Mucosa of stomach (tissue), 1 donor: Measurements from ENCODE around the gene KIFC3.
A peak's percentile ranks its signal among the peaks of the same experiment; 100 is the strongest.
"Not testable (repeated sequence)": the region's sequence is repeated elsewhere in the genome, so short reads cannot be mapped to it uniquely, and the experiment has no call there.

Experiments used
- H3K27me3 ChIP-seq: one replicate; pipeline ENCODE4 v1.7.0; 2013; ENCODE audit warnings: mild to moderate bottlenecking, low read length; ENCODE audit not compliant: control insufficient read depth, insufficient read depth
- H3K36me3 ChIP-seq: one replicate; pipeline ENCODE4 v1.7.0; 2013; ENCODE audit warnings: low read length; ENCODE audit not compliant: control insufficient read depth, insufficient read depth
- H3K4me1 ChIP-seq: one replicate; pipeline ENCODE4 v1.7.0; 2013; ENCODE audit warnings: mild to moderate bottlenecking, low read length; ENCODE audit not compliant: control insufficient read depth, insufficient read depth
- H3K4me3 ChIP-seq: one replicate; pipeline ENCODE4 v1.7.0; 2013; ENCODE audit warnings: low read length
- H3K9ac ChIP-seq: one replicate; pipeline ENCODE4 v1.7.0; 2013; ENCODE audit warnings: mild to moderate bottlenecking, low read length, moderate library complexity
- H3K9me3 ChIP-seq: one replicate; pipeline ENCODE4 v1.7.0; 2013; ENCODE audit warnings: mild to moderate bottlenecking, low read length, moderate library complexity; ENCODE audit not compliant: control insufficient read depth
- donor health status: Pancreatic carcinoma.

Gene KIFC3

DNA sequence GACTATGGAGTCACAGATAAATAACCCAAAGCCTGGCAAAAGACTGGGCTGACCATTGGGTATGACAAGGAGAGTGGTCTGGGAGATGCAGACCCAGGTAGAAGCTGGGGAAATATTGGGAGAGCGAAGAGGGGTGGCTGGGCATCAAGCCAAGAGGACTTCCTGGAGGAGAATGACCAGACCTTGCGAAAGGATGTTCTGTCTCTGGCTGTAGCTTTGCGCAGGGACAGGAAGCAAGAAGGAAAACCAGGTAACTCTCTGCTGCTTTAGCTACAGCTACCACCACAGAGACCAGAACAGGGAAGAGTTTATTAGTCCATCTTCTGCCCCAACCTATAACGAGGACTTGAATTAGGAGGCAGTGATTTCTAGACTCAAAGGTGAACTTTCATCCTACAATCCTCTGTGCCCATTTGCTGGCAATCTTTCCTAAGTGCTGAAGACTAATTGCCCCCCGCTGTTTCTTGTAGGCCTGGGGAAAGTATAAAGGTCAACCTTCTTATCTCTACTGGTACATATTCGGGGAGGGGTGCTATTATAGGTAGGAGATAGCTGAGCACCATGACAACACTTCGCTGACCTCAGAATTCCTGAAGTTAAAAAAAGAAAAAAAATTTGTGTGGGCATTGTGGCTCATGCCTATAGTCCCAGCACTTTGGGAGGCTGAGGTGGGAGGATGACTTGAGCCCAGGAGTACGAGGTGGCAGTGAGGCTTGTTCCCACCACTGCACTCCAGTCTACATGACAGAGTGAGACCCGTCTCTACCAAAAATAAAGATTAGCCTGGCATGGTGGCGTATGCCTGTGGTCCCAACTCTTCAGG, 19.1 kb upstream of the KIFC3 start:
- peaks cover 13% of the 10 kb centered on the region for H3K4me1 ChIP-seq
- H3K4me3 ChIP-seq: no peak overlapping the region
- H3K27me3 ChIP-seq: no peaks in the 10 kb centered on the region
- H3K36me3 ChIP-seq: no peaks in the 10 kb centered on the region
- no peaks in the 10 kb centered on the region for H3K9me3 ChIP-seq
- H3K9ac ChIP-seq: no peak overlapping the region

DNA sequence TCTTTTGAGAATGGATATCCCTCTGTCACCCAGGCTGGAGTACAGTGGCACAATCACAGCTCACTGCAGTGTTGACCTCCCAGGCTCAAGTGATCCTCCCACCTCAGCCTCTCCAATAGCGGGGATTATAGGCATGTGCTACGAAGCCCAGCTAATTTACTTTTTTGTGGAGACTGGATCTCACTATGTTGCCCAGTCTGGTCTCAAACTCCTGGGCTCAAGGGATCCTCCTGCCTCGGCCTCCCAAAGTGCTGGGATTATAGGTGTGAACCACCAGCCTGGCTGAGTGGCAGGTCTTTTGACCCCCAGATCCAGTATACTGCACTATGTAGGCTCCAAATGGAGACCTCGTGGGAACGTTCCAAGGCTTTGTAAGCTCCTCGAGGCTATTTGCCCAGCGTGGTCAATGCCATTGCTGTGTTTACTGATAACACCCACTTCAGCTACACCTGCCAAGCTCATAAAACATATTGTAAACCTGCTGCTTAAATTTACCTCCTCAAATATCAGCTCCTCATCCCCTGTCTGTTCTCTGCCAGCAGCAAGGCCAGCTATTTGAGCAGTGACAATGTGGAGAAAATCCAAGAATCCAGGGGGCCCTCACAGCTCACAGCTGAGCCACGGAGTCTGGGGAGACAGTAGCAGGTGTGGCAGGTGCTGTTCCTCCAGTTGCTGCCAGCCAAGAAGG, 16.2 kb upstream of the KIFC3 start:
- H3K4me3 ChIP-seq: no peak overlapping the region
- no peaks in the 10 kb centered on the region for H3K9me3 ChIP-seq
- peaks cover 22% of the 10 kb centered on the region for H3K4me1 ChIP-seq
- no peaks in the 10 kb centered on the region for H3K36me3 ChIP-seq
- H3K27me3 ChIP-seq: no peaks in the 10 kb centered on the region
- H3K9ac ChIP-seq: no peak overlapping the region

DNA sequence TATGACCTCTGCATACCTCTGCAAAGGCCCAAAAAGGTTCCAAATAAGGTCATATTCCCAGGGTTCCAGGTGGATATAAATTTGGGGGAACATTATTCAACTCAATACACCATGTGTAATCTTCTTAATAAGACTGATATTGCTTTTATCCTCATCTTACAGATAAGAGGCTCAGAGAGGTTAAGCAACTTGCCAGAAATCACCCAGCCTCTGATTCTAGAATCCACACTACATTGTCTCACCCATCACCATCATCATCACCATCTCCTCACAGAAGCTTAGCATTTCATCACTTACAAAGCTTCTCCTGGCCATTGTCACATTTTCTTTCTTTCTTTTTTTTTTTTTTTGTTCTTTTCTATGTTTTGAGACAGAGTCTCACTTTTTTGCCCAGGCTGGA, 15.4 kb upstream of the KIFC3 start:
- H3K27me3 ChIP-seq: no peaks in the 10 kb centered on the region
- no peak overlapping the region for H3K4me3 ChIP-seq
- no peak overlapping the region for H3K9ac ChIP-seq
- no peaks in the 10 kb centered on the region for H3K36me3 ChIP-seq
- peaks cover 22% of the 10 kb centered on the region for H3K4me1 ChIP-seq
- H3K9me3 ChIP-seq: no peaks in the 10 kb centered on the region

DNA sequence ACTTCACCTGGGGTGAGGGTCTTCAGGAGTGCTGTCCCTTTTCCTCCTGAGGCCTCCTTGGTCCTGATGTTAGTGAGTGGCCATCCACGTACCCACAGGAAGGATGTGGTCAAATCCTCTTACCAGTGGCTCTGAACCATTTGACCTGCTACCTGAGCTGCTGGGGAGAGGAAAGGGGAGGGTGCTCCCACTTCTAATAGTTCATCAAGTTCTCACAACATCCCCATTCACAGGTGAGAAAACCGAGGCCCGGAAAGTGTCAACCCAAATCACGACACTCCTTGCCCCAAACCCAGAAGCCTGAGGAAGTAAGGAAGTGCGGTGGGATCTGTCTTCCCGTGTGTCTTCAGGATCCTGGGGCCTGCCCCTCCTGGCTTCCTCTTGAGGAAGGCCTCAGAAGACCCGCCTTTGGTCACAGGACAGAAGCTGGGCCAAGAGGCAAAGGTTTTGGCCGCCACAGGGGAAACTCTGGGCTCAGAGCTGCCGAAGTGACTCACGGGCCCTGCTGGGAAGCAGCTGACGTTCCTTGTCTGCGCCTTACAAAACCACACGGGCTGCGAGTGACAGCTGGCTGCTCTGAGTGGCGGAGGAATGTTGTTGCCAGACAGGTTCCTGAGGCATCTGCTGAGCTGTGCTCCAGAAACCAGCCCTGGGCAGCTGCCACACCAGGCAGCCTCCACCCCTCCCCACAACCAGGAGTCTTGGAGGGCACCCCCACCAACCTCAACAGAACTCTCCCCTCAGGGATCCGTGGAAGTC, 13.9 kb upstream of the KIFC3 start:
- H3K36me3 ChIP-seq: no peaks in the 10 kb centered on the region
- peaks cover 17% of the 10 kb centered on the region for H3K4me1 ChIP-seq
- no peaks in the 10 kb centered on the region for H3K27me3 ChIP-seq
- no peak overlapping the region for H3K4me3 ChIP-seq
- H3K9me3 ChIP-seq: no peaks in the 10 kb centered on the region
- peak overlapping the region; percentile 43 for H3K9ac ChIP-seq

DNA sequence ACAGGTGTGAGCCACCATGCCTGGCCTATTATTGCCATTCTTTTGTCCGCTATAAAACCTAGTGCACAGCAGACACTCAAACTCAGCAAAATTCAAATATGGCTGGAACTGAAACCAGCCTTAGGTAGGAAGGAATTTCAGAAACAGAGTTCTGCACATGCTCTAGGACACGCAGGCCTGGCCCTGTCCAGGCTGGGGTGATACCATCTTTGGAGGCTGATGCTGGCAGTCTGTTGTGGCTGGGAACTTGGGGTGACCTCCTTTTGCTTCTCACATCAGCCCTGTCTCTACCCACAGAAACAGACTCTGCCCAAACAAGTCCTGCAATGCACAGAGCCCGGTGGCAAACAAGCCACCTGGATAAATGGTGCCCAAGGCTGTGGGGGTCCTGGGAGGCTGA, 12.6 kb upstream of the KIFC3 start:
- Histone ChIP-seq H3K4me1 (peaks cover 29% of the 10 kb centered on the region), H3K9ac (no peak overlapping the region), H3K27me3 (no peaks in the 10 kb centered on the region), H3K9me3 (no peaks in the 10 kb centered on the region), H3K4me3 (no peak overlapping the region), H3K36me3 (no peaks in the 10 kb centered on the region)

DNA sequence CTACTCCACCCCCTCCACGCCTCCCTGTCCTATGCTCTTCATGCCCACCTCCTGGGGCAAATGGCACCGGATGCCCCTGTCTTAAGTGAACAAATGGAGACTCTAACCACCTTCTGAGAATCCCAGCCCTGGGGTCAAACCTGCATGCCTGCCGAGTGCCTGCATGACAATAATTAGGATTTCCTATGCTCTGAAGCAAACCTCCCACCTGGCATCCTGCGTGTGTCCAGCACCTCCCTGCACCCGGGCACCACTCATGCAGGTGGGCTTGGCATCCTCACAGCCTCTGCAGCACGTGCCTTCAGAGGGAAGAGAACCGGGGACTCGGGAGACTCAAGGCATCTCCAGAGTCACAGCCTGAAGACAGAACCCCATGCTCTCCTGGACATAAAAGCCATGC, 11.2 kb upstream of the KIFC3 start:
- Histone ChIP-seq H3K9ac (no peak overlapping the region), H3K4me3 (no peak overlapping the region), H3K4me1 (peaks cover 37% of the 10 kb centered on the region), H3K27me3 (no peaks in the 10 kb centered on the region), H3K9me3 (no peaks in the 10 kb centered on the region), H3K36me3 (no peaks in the 10 kb centered on the region)

DNA sequence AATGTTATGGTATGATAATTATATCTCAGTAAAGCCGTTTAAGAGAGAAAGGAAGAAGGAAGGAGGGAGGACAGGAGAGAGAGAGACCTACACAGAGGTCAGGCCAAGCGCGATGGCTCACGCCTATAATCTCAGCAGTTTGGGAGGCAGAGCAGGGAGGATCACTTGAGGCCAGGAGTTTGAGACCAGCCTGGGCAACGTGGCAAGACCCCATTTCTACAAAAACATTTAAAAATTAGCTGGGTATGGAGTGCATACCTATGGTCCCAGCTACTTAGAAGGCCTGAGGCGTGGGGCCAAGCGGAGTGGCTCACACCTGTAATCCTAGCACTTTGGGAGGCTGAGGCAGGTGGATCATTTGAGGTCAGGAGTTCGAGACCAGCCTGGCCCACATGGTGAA, 9.0 kb upstream of the KIFC3 start:
- Histone ChIP-seq H3K4me1 (peaks cover 43% of the 10 kb centered on the region), H3K9ac (peak overlapping the region; percentile 58)
- H3K4me3 ChIP-seq, H3K27me3 ChIP-seq, H3K9me3 ChIP-seq, H3K36me3 ChIP-seq: not testable (repeated sequence)

DNA sequence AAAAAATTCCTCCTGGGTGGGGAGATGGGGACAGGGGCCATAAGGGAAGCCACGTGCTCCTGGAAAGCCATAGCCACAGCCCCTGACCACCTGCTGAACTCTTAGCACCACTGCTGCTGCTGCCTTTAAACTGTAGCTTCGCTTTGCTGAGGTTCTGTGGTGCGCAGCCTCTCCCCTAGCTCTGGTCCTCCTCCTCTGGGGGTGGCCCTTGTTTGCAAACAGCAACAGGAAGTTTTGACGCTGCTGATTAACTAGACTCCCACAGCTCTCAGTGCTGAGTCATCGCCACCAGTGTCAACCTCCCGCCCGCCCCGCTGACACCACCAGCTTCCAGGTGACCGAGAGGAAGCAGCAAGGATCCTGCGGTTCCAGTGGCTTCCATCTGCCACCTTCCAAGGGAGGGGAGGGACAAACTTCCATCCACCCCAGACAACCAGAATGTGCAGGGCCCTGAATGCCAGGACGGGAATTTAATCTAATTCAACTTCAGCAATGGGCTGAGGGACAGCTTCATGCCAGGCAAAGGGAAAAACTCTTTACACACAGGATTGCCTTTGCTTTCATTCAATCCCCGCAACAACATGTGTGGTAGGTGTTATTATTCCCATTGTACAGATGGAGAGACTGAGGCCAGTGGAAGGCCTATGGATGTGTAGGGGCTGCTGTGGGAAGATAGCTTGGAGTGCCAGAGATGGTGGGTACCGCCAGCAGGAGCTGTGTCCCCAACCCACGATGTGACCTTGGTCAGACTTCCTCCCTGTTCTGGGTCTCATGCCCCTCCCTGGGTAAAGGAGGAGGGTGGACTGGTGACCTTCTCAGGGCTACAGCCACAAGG, 8.1 kb upstream of the KIFC3 start:
- Histone ChIP-seq H3K9ac (peak overlapping the region; percentile 58), H3K36me3 (no peaks in the 10 kb centered on the region), H3K4me3 (peak overlapping the region; percentile 3), H3K4me1 (peaks cover 35% of the 10 kb centered on the region), H3K9me3 (no peaks in the 10 kb centered on the region), H3K27me3 (no peaks in the 10 kb centered on the region)

DNA sequence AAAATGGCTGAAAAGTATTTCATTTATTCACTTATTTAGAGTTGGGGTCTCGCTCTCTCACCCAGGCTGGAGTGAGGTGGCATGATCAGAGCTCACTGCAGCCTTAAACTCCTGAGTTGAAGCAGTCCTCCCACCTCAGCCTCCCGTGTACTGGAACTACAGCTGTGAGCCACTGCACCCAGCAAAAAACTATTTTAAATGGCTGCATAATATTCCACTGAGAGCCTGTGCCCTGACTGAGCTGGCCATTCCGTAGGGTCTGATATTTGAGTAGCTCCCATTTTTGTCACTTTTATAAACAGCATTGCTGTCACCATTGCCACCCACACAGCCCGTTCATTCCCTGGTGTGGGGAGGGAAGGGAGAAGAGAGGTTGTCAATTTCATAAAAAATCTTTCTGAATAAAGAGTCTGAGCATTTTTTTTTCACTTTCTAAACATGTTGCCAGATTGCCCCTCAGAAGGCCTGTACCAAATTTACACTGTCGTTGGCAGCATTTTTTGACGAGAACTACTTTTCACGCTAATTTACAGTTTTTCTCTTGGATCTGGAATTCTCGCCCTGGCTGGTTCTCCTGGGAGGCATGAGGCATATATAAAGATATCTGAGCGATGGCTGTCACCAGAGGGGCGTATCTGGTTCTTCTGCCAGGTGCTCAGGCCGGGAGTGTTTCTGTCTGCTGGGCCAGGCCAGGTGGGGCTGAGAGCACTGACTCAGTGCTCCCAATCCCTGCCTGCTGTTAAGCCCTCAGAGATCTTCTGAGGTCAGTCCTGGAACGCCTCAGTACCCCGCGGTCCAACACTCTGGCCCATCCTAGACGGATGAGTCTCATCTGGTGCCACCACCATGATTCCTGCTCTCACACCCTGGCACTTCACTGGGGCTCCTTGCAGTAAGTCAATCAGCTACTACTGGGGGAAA, 7.2 kb upstream of the KIFC3 start:
- Histone ChIP-seq H3K4me3 (peak overlapping the region; percentile 3), H3K9me3 (no peaks in the 10 kb centered on the region), H3K36me3 (no peaks in the 10 kb centered on the region), H3K9ac (peak overlapping the region; percentile 58), H3K4me1 (peaks cover 35% of the 10 kb centered on the region), H3K27me3 (no peaks in the 10 kb centered on the region)

DNA sequence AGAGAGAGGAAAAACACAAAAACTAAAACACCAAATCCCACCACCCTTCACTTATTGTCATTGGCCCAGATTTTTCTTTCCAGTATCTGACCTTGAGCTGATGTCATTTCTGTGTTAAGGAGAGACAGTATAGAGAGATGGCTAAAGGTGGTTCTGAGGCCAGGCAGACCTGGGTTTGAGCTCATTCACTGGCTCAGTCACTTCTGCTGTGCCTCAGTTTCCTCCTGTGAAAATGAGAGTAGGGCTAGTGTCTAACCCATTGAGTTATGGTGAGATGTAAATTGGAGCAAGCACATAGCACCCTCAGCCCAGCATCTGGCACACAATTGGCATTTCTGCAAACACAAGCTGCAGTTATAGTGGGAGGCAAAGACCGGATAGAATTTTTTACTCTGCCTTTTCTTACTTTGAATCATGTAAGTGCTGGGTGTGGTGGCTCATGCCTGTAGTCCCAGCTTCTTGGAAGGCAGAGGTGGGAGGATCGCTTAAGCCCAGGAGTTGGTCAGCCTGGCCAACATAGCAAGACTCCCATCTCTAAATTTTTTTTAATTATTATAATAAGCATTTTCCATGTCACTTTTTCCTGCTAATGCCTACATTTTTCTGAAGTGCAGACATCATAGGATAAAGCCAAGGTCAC, 6.4 kb upstream of the KIFC3 start:
- H3K9ac ChIP-seq: no peak overlapping the region
- peak overlapping the region; percentile 4 for H3K4me3 ChIP-seq
- no peaks in the 10 kb centered on the region for H3K36me3 ChIP-seq
- peaks cover 35% of the 10 kb centered on the region for H3K4me1 ChIP-seq
- H3K9me3 ChIP-seq: no peaks in the 10 kb centered on the region
- H3K27me3 ChIP-seq: no peaks in the 10 kb centered on the region
